Prostate gland (tissue), 2 donors: ENCODE data around the gene FRRS1. TPM values are rescaled to one million over a fixed set of nuclear protein-coding genes. Genes with fewer than 3 reads are reported as not detected.

ENCODE experiments used
- DNase-seq: peaks from one replicate; pipeline ENCODE4 v3.0.0-alpha.2; 2019; ENCODE audit warnings: low spot score
- H3K27ac ChIP-seq, 2 donors: fragments of 200-600 bp; sonication (generic); 2 replicates each; pipeline ENCODE4 v1.5.1; 2017 to 2019
- H3K27me3 ChIP-seq: fragments of 200-600 bp; sonication (generic); replicated peaks from 2 replicates; pipeline ENCODE4 v1.5.1; 2019; ENCODE audit not compliant: insufficient read depth
- H3K36me3 ChIP-seq, 2 donors: fragments of 200-600 bp; sonication (generic); 1 replicate in 1 of 2; 2 replicates in 1 of 2; pipeline versions ENCODE4 v1.5.1 to v1.8.1; 2017 to 2019
- H3K4me1 ChIP-seq: fragments of 200-600 bp; sonication (generic); replicated peaks from 2 replicates; pipeline ENCODE4 v1.5.1; 2019
- H3K4me3 ChIP-seq, 2 donors: fragments of 200-600 bp; sonication (generic); 2 replicates each; pipeline ENCODE4 v1.5.1; 2017 to 2019
- H3K9me3 ChIP-seq: fragments of 200-600 bp; sonication (generic); 2 replicates; pipeline ENCODE4 v1.5.1; 2017
- CTCF ChIP-seq, 4 experiments: fragments of 200-600 bp in 2 of 4; fragments of 450-650 bp in 2 of 4; sonication (generic) in 2 of 4; IDR thresholded peaks; 1 replicate in 3 of 4; 2 replicates in 1 of 4; pipeline ENCODE4 v1.5.1; 2016 to 2019; ENCODE audit warnings: antibody characterized with exemption in 4 of 4, mild to moderate bottlenecking in 2 of 4, moderate library complexity in 2 of 4
- POLR2A ChIP-seq: fragments of 450-650 bp; IDR thresholded peaks from one replicate; pipeline ENCODE4 v1.6.1; 2016; ENCODE audit warnings: antibody characterized with exemption, mild to moderate bottlenecking
- POLR2AphosphoS5 ChIP-seq: sonication (generic); formaldehyde crosslinking; IDR thresholded peaks from one replicate; pipeline ENCODE4 v1.6.1; 2017; ENCODE audit warnings: antibody characterized with exemption
- WGBS: methylation state at CpG from one replicate; pipeline ENCODE4 v1.1.5; 2018; 5-methylcytosine and 5-hydroxymethylcytosine counted together
- intact Hi-C: fragments of 100-400 bp; cut with DNase I; formaldehyde crosslinking; loops from one replicate; pipeline ENCODE4 v1.14.2; 2022
- total RNA-seq, 2 donors: library from RNA; depleted of rRNA; stranded (reverse); fragments of >200 nt; gene quantifications; one replicate each; pipeline ENCODE4 v1.1.0, GENCODE V29; 2016

Gene FRRS1
- 10 to 100 TPM in 1 of 2 donors, 1 to 10 TPM in 1; 9.5 to 16.1 TPM for total RNA-seq

GRCh38 chr1:99766378-99766800 lies at the start of gene FRRS1:
TSS of gene FRRS1 (minus strand) at chr1:99766635. CDS start at chr1:99748768, 17,867 bp downstream.
- under 1% methylated on average over 10 of the region's 10 CpGs for WGBS
- no peaks in the 10 kb centered on the region for H3K4me1 ChIP-seq
- H3K27ac ChIP-seq: peak within 1 kb of the TSS; percentile 76 to 78
- peak; percentile 83 for DNase-seq
- H3K36me3 ChIP-seq: no peaks in the 10 kb centered on the region
- H3K27me3 ChIP-seq: no peaks in the 10 kb centered on the region
- intact Hi-C loops: no loop called here
- H3K9me3 ChIP-seq: no peaks in the 10 kb centered on the region
- H3K4me3 ChIP-seq: peak within 1 kb of the TSS; percentile 38
- TF ChIP-seq CTCF (IDR thresholded peaks at IDR 0.05): no peak
- TF ChIP-seq POLR2AphosphoS5: peak; percentile 91
- TF ChIP-seq POLR2A: peak; percentile 49

GRCh38 chr1:99814373-99814900 lies 48.0 kb upstream of the FRRS1 start:
- no peak for DNase-seq
- intact Hi-C loops: no loop called here
- Histone ChIP-seq H3K36me3 (no peaks in the 10 kb centered on the region), H3K4me3 (no peak overlapping the region), H3K27ac (no peak overlapping the region), H3K9me3 (no peaks in the 10 kb centered on the region), H3K27me3 (no peaks in the 10 kb centered on the region), H3K4me1 (no peaks in the 10 kb centered on the region)
- no peak for TF ChIP-seq POLR2A
- TF ChIP-seq CTCF (IDR thresholded peaks at IDR 0.05): no peak
- no peak for TF ChIP-seq POLR2AphosphoS5
- WGBS: 48% methylated on average over 3 of the region's 3 CpGs

GRCh38 chr1:99811747-99812146 lies 45.3 kb upstream of the FRRS1 start:
- Histone ChIP-seq H3K4me1 (no peaks in the 10 kb centered on the region), H3K9me3 (no peaks in the 10 kb centered on the region), H3K27me3 (no peaks in the 10 kb centered on the region), H3K4me3 (no peak overlapping the region), H3K27ac (no peak overlapping the region), H3K36me3 (no peaks in the 10 kb centered on the region)
- no peak for DNase-seq
- no peak for TF ChIP-seq POLR2A
- intact Hi-C loops: no loop called here
- 95% methylated on average over 1 of the region's 1 CpG for WGBS

GRCh38 chr1:99811075-99811474 lies 44.6 kb upstream of the FRRS1 start:
- intact Hi-C loops: no loop called here
- no peak for DNase-seq
- H3K9me3 ChIP-seq: no peaks in the 10 kb centered on the region
- TF ChIP-seq CTCF (IDR thresholded peaks at IDR 0.05): no peak
- TF ChIP-seq POLR2A: no peak
- no peak for TF ChIP-seq POLR2AphosphoS5
- H3K27ac ChIP-seq: no peak overlapping the region
- 89% methylated on average over 1 of the region's 1 CpG for WGBS
- H3K36me3 ChIP-seq: no peaks in the 10 kb centered on the region
- H3K4me3 ChIP-seq: no peak overlapping the region
- H3K4me1 ChIP-seq: no peaks in the 10 kb centered on the region
- no peaks in the 10 kb centered on the region for H3K27me3 ChIP-seq

GRCh38 chr1:99808391-99809115 lies 42.1 kb upstream of the FRRS1 start:
- peak overlapping the region; percentile 39 to 46 for H3K27ac ChIP-seq
- no peaks in the 10 kb centered on the region for H3K36me3 ChIP-seq
- H3K4me3 ChIP-seq: no peak overlapping the region
- H3K9me3 ChIP-seq: no peaks in the 10 kb centered on the region
- no peaks in the 10 kb centered on the region for H3K27me3 ChIP-seq
- H3K4me1 ChIP-seq: no peaks in the 10 kb centered on the region
- intact Hi-C loops: loop anchor here (5.0 to 10.0 kb wide), 4 partner anchors 226 to 1059 kb away; partner anchors contain the start of genes SASS6 and TRMT13
- WGBS: 12% methylated on average over 7 of the region's 7 CpGs
- TF ChIP-seq POLR2A (no peak), CTCF (IDR thresholded peaks at IDR 0.05) (peak in 3 of 4 experiments; percentile 59 to 76 (median 73)), POLR2AphosphoS5 (peak; percentile 62)
- DNase-seq: peak; percentile 58
